H9 (cell line): ENCODE measurements around the gene LYSET. TPM values are rescaled to one million over a fixed set of nuclear protein-coding genes. Genes with fewer than 3 reads are reported as not detected.

ENCODE experiments used
- DNase-seq: peaks from one replicate; pipeline ENCODE4 v3.0.0-alpha.2; 2017
- H2AFZ ChIP-seq: one replicate; pipeline ENCODE4 v1.6.1; 2013; ENCODE audit warnings: mild to moderate bottlenecking, low read length, control low read depth, moderate library complexity
- H2AK5ac ChIP-seq: 2 replicates; pipeline ENCODE4 v1.6.1; 2013; ENCODE audit warnings: low read length, control low read depth, mixed read lengths; ENCODE audit not compliant: insufficient read length
- H2BK120ac ChIP-seq: one replicate; pipeline ENCODE4 v1.6.1; 2013; ENCODE audit warnings: low read depth, mild to moderate bottlenecking, low read length, control low read depth, inconsistent platforms; ENCODE audit not compliant: poor library complexity, severe bottlenecking
- H2BK12ac ChIP-seq: 2 replicates; pipeline ENCODE4 v1.6.1; 2013; ENCODE audit warnings: low read length, control low read depth, mixed read lengths, low read depth; ENCODE audit not compliant: insufficient read length
- H2BK15ac ChIP-seq: 2 replicates; pipeline ENCODE4 v1.6.1; 2013; ENCODE audit warnings: low read depth, low read length, control low read depth
- H2BK20ac ChIP-seq: one replicate; pipeline ENCODE4 v1.6.1; 2013; ENCODE audit warnings: low read depth, mild to moderate bottlenecking, low read length, control low read depth, inconsistent platforms; ENCODE audit not compliant: poor library complexity, severe bottlenecking
- H2BK5ac ChIP-seq: 2 replicates; pipeline ENCODE4 v1.6.1; 2013; ENCODE audit warnings: low read length, control low read depth, mixed read lengths; ENCODE audit not compliant: insufficient read length
- H3K14ac ChIP-seq: 2 replicates; pipeline ENCODE4 v1.6.1; 2013; ENCODE audit warnings: low read length, control low read depth; ENCODE audit not compliant: insufficient read depth
- H3K18ac ChIP-seq: 2 replicates; pipeline ENCODE4 v1.6.1; 2013; ENCODE audit warnings: low read depth, mild to moderate bottlenecking, mixed read lengths, low read length, control low read depth; ENCODE audit not compliant: insufficient read length
- H3K23ac ChIP-seq: 2 replicates; pipeline ENCODE4 v1.6.1; 2013; ENCODE audit warnings: low read length, control low read depth, mixed read lengths, low read depth; ENCODE audit not compliant: insufficient read length
- H3K23me2 ChIP-seq: 2 replicates; pipeline ENCODE4 v1.6.1; 2013; ENCODE audit warnings: low read depth, mild to moderate bottlenecking, mixed read lengths, low read length, control low read depth; ENCODE audit not compliant: insufficient read length, poor library complexity, severe bottlenecking
- H3K27ac ChIP-seq: 2 replicates; pipeline ENCODE4 v1.5.1; 2013; ENCODE audit warnings: low read length, control low read depth, mixed read lengths, low read depth; ENCODE audit not compliant: insufficient read length
- H3K27me3 ChIP-seq: 2 replicates; pipeline ENCODE4 v1.6.1; 2013; ENCODE audit warnings: low read length, control low read depth, inconsistent platforms; ENCODE audit not compliant: insufficient read depth
- H3K4ac ChIP-seq: 2 replicates; pipeline ENCODE4 v1.6.1; 2013; ENCODE audit warnings: low read depth, mild to moderate bottlenecking, control low read depth, inconsistent platforms, low read length, moderate library complexity
- H3K4me1 ChIP-seq: 2 replicates; pipeline ENCODE4 v1.6.1; 2013; ENCODE audit warnings: low read length, control low read depth, inconsistent platforms; ENCODE audit not compliant: insufficient read depth
- H3K4me2 ChIP-seq: 2 replicates; pipeline ENCODE4 v1.6.1; 2013; ENCODE audit warnings: low read length, control low read depth, mixed read lengths; ENCODE audit not compliant: insufficient read length, insufficient read depth
- H3K56ac ChIP-seq: 2 replicates; pipeline ENCODE4 v1.6.1; 2013; ENCODE audit warnings: low read depth, mild to moderate bottlenecking, mixed read lengths, low read length, control low read depth; ENCODE audit not compliant: insufficient read length
- H3K79me1 ChIP-seq: 2 replicates; pipeline ENCODE4 v1.6.1; 2013; ENCODE audit warnings: low read depth, mild to moderate bottlenecking, moderate library complexity, low read length, control low read depth, inconsistent platforms; ENCODE audit not compliant: insufficient read depth, poor library complexity, severe bottlenecking
- H3K79me2 ChIP-seq: 2 replicates; pipeline ENCODE4 v1.6.1; 2013; ENCODE audit warnings: low read length, control low read depth, inconsistent platforms; ENCODE audit not compliant: insufficient read depth
- H3K9ac ChIP-seq: 2 replicates; pipeline ENCODE4 v1.6.1; 2013; ENCODE audit warnings: low read length, control low read depth, mixed read lengths; ENCODE audit not compliant: insufficient read length; ENCODE audit errors: extremely low read depth
- H3K9me3 ChIP-seq: one replicate; pipeline ENCODE4 v1.6.1; 2013; ENCODE audit warnings: low read depth, low read length, inconsistent platforms; ENCODE audit not compliant: control insufficient read depth
- H3T11ph ChIP-seq: one replicate; pipeline ENCODE4 v1.6.1; 2013; ENCODE audit warnings: mild to moderate bottlenecking, low read length, control low read depth, inconsistent platforms
- H4K20me1 ChIP-seq: one replicate; pipeline ENCODE4 v1.6.1; 2013; ENCODE audit not compliant: control insufficient read depth, insufficient read length, insufficient read depth
- H4K5ac ChIP-seq: 2 replicates; pipeline ENCODE4 v1.6.1; 2013; ENCODE audit warnings: low read depth, mild to moderate bottlenecking, mixed read lengths, low read length, control low read depth; ENCODE audit not compliant: insufficient read length
- H4K8ac ChIP-seq: replicated peaks from 2 replicates; pipeline ENCODE4 v1.6.1; 2013; ENCODE audit warnings: low read length, control low read depth, mixed read lengths, low read depth; ENCODE audit not compliant: insufficient read length
- H4K91ac ChIP-seq: 2 replicates; pipeline ENCODE4 v1.6.1; 2013; ENCODE audit warnings: low read depth, mild to moderate bottlenecking, moderate library complexity, mixed read lengths, low read length, control low read depth; ENCODE audit not compliant: insufficient read length
- H3K27ac Mint-ChIP-seq, 3 experiments: 2 replicates in 2 of 3; 3 replicates in 1 of 3; pipeline ENCODE4 v1.8.0; 2020 to 2021; ENCODE audit warnings: mixed read lengths in 3 of 3, mild to moderate bottlenecking in 1 of 3, moderate library complexity in 1 of 3
- H3K27me3 Mint-ChIP-seq: 2 replicates; pipeline ENCODE4 v1.8.0; 2021; ENCODE audit warnings: low read depth, mild to moderate bottlenecking, moderate library complexity, mixed read lengths
- H3K36me3 Mint-ChIP-seq, 3 experiments: 2 replicates in 2 of 3; 3 replicates in 1 of 3; pipeline ENCODE4 v1.8.0; 2020 to 2021; ENCODE audit warnings: low read depth in 3 of 3, mixed read lengths in 3 of 3; ENCODE audit not compliant: insufficient read depth in 1 of 3
- H3K4me1 Mint-ChIP-seq, 2 experiments: 2 replicates each; pipeline ENCODE4 v1.8.0; 2020; ENCODE audit warnings: mixed read lengths in 2 of 2
- H3K4me3 Mint-ChIP-seq, 2 experiments: 2 replicates in 1 of 2; 3 replicates in 1 of 2; pipeline ENCODE4 v1.8.0; 2020 to 2021; ENCODE audit warnings: mild to moderate bottlenecking in 2 of 2, mixed read lengths in 2 of 2, moderate library complexity in 1 of 2
- H3K9me3 Mint-ChIP-seq, 2 experiments: 2 replicates in 1 of 2; 3 replicates in 1 of 2; pipeline ENCODE4 v1.8.0; 2020; ENCODE audit warnings: mild to moderate bottlenecking in 2 of 2, mixed read lengths in 2 of 2, moderate library complexity in 1 of 2
- CTCF ChIP-seq: fragments of 200-600 bp; sonication (generic); conservative IDR thresholded peaks from 3 replicates; pipeline ENCODE4 v1.8.0; 2021; ENCODE audit warnings: antibody characterized with exemption, mild to moderate bottlenecking
- WGBS: extraction: QIAGEN DNeasy Blood & Tissue Kit; methylation state at CpG from one replicate; pipeline ENCODE4 v1.1.7; 2013; ENCODE audit warnings: missing lambda C conversion rate, low lambda C conversion rate, mixed read lengths; ENCODE audit not compliant: insufficient read length; ENCODE audit errors: extremely low coverage; 5-methylcytosine and 5-hydroxymethylcytosine counted together
- total RNA-seq: library from RNA; stranded (reverse); gene quantifications from 2 replicates; pipeline ENCODE4 v1.2.1, GENCODE V29; 2021

LYSET gene
- total RNA-seq, 1 experiment from 2014 or later = 26.1 TPM

- no peak overlapping the region for H3K27ac ChIP-seq
- no peak overlapping the region for H3K4me2 ChIP-seq
- no peak overlapping the region for H2BK5ac ChIP-seq
- no peak overlapping the region for H4K8ac ChIP-seq
- no peaks in the 10 kb centered on the region for H4K20me1 ChIP-seq
- no peak overlapping the region for H2BK12ac ChIP-seq
- H3K27me3 ChIP-seq = no peaks in the 10 kb centered on the region
- H4K5ac ChIP-seq = no peak overlapping the region
- H3K79me2 ChIP-seq = no peaks in the 10 kb centered on the region
- H2AK5ac ChIP-seq = no peak overlapping the region
- no peak overlapping the region for H2AFZ ChIP-seq
- H3K36me3 Mint-ChIP-seq = peaks cover 23 to 67% (median 67%) of the 10 kb centered on the region in 3 experiments; a peak in 6 of 7 replicates
- no peak overlapping the region for H2BK15ac ChIP-seq
- WGBS = no CpG with 5 or more reads among the region's 3 CpGs
- no peaks in the 10 kb centered on the region for H3K9me3 Mint-ChIP-seq
- no peak overlapping the region for H3K27ac Mint-ChIP-seq
- peak; percentile 79 for TF ChIP-seq CTCF
- no peaks in the 10 kb centered on the region for H3K27me3 Mint-ChIP-seq
- H3K23ac ChIP-seq = no peak overlapping the region
- H3K9me3 ChIP-seq = no peaks in the 10 kb centered on the region
- DNase-seq = no peak
- no peak overlapping the region for H2BK20ac ChIP-seq
- no peak overlapping the region for H2BK120ac ChIP-seq
- H3K4me1 Mint-ChIP-seq = no peaks in the 10 kb centered on the region
- no peak overlapping the region for H3K9ac ChIP-seq
- H3K4me1 ChIP-seq = no peaks in the 10 kb centered on the region
- no peaks in the 10 kb centered on the region for H3K23me2 ChIP-seq
- no peak overlapping the region for H3K56ac ChIP-seq
- no peak overlapping the region for H4K91ac ChIP-seq
- H3T11ph ChIP-seq = no peak overlapping the region
- no peak overlapping the region for H3K18ac ChIP-seq
- H3K79me1 ChIP-seq = no peaks in the 10 kb centered on the region
- no peak overlapping the region for H3K14ac ChIP-seq
- no peak overlapping the region for H3K4ac ChIP-seq
- H3K4me3 Mint-ChIP-seq = no peak overlapping the region
Observed at GRCh38 chr14:93219103-93219726, 34.1 kb downstream of the LYSET start.
